GM19455 (cell line): ENCODE measurements around the gene GLIS2.

ENCODE experiments used
- ATAC-seq: cut with Tn5 transposase; IDR thresholded peaks from one replicate; pipeline ENCODE4 v1.9.1; 2021; ENCODE audit not compliant: unreplicated experiment

Gene GLIS2

GRCh38 chr16:4381072-4381934, 65.4 kb downstream of the GLIS2 start:
- ATAC-seq, result no peak

DNA sequence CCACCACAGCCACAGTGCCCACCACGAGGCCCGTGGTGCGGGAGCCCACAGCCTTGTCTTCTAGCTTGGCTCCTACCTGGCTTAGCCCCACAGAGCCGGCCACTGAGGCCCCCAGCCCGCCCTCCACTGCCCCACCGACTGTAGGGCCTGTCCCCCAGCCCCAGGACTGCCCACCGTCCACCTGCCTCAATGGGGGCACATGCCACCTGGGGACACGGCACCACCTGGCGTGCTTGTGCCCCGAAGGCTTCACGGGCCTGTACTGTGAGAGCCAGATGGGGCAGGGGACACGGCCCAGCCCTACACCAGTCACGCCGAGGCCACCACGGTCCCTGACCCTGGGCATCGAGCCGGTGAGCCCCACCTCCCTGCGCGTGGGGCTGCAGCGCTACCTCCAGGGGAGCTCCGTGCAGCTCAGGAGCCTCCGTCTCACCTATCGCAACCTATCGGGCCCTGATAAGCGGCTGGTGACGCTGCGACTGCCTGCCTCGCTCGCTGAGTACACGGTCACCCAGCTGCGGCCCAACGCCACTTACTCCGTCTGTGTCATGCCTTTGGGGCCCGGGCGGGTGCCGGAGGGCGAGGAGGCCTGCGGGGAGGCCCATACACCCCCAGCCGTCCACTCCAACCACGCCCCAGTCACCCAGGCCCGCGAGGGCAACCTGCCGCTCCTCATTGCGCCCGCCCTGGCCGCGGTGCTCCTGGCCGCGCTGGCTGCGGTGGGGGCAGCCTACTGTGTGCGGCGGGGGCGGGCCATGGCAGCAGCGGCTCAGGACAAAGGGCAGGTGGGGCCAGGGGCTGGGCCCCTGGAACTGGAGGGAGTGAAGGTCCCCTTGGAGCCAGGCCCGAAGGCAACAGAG, 66.3 kb downstream of the GLIS2 start:
- no peak for ATAC-seq

GRCh38 chr16:4382795-4383357, 67.0 kb downstream of the GLIS2 start:
- no peak for ATAC-seq

DNA sequence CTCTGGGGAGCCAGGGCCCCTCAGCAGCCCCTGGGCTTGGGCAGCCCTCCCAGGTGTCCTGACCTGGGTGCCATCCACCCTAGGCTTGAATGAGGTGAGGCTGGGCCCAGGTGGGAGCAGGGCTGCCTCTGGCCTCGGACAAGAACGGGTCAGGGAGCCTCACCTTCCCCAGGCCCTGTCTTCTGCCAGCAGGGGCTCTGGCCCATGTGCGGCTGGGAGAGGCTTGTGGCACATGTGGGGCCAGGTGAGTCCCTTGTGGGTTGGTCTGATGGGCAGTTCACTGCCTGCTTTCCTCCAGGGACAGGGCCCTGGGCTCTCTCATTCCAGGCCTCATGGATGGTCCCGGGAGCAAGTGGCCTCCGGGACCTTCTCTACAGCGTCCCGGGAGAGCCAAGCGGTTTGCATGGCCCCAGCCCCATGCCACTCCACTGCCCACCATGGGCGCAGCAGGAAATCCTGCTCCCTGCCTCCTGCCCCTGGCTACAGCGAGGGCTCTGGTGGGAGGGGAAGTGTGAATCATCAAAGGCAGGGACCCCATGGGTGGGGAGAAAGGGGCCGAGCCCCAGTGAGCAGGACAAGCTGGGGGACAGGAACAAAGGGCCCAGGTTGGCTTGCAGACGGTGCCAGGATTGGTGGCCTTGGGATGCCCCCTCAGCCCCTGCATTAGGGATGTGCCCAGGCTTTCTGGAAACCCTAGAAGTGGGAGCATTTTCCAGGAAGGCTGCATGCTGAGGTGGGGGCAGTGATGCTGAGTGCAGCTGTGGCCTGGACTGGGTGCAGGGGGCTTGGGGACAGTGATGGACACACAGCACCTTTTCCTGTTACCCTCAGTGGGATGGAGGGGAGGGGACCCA, 68.0 kb downstream of the GLIS2 start:
- ATAC-seq, result no peak

- ATAC-seq, result no peak
Measured at GRCh38 chr16:4384509-4384942, 68.7 kb downstream of the GLIS2 start.

GRCh38 chr16:4385066-4385788, 69.4 kb downstream of the GLIS2 start:
- no peak for ATAC-seq

DNA sequence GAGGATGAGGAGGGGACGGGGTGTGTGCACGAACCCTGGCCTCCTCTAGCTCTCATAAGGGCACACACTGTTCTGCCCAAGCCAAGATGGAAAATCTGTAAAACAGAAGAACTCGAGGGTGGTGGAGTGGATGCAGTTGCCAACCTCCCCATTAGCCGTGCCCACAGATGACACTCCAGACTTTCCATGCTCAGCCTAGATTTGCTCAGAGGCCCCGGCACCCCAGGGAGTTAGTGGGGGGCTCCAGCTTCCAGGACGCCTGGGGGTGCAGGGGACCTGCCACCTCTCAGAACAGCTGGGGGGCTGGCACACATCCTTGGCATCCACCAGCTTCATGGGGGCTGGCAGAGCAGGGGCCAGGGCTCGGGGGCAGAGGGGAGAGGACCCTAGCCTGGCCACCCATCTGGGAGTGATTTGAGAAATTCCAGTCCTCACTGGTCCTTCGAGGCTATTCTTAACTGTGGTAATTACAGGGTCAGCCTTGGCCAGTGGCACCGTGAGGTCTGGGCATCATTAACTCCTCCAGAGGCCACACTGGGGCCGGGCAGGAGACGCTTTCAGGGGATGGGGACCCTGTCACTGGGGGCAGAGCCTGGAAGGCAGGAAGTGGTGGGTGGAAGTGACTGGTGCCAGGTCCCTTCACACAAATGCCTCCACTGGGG, 70.1 kb downstream of the GLIS2 start:
- ATAC-seq, result no peak

DNA sequence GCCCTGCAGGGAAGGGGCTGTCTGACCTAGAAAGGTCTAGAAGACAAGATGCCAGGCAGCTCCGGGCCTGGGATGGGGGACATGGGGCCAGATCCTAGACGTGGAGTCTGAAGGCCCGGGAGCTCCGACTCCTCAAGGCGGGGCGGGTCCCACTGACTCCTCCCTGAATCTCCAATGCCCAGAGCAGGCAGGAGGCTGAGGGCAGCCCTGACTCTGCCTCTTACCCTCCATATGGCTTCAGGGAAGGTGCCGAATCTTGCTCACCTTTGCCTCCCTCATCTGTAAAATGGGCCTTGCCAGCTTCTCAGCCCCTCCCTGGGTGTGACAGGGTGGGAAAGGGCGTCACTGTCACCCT, 70.6 kb downstream of the GLIS2 start:
- no peak for ATAC-seq

GRCh38 chr16:4386951-4387565, 71.2 kb downstream of the GLIS2 start:
- no peak for ATAC-seq

GRCh38 chr16:4387781-4388180, 71.9 kb downstream of the GLIS2 start:
- ATAC-seq, result no peak

GRCh38 chr16:4388271-4389021, 72.6 kb downstream of the GLIS2 start:
- no peak for ATAC-seq
